Neuron (in vitro differentiated cells): ENCODE measurements around the gene RSAD1.

Source experiments
- H2AFZ ChIP-seq: one replicate; pipeline ENCODE4 v1.6.1; 2013; ENCODE audit warnings: low read depth, mild to moderate bottlenecking, inconsistent platforms, low read length, moderate library complexity
- H3K27me3 ChIP-seq: one replicate; pipeline ENCODE4 v1.6.1; 2013; ENCODE audit warnings: low read length; ENCODE audit not compliant: insufficient read depth
- H3K36me3 ChIP-seq: one replicate; pipeline ENCODE4 v1.6.1; 2013; ENCODE audit warnings: low read length; ENCODE audit not compliant: insufficient read depth
- H3K4me1 ChIP-seq: one replicate; pipeline ENCODE4 v1.6.1; 2013; ENCODE audit warnings: low read length; ENCODE audit not compliant: insufficient read depth
- H3K4me3 ChIP-seq: 2 replicates; pipeline ENCODE4 v1.5.1; 2013; ENCODE audit warnings: mild to moderate bottlenecking, low read length, moderate library complexity
- H3K9me3 ChIP-seq: one replicate; pipeline ENCODE4 v1.6.1; 2013; ENCODE audit warnings: low read length

Gene RSAD1

DNA sequence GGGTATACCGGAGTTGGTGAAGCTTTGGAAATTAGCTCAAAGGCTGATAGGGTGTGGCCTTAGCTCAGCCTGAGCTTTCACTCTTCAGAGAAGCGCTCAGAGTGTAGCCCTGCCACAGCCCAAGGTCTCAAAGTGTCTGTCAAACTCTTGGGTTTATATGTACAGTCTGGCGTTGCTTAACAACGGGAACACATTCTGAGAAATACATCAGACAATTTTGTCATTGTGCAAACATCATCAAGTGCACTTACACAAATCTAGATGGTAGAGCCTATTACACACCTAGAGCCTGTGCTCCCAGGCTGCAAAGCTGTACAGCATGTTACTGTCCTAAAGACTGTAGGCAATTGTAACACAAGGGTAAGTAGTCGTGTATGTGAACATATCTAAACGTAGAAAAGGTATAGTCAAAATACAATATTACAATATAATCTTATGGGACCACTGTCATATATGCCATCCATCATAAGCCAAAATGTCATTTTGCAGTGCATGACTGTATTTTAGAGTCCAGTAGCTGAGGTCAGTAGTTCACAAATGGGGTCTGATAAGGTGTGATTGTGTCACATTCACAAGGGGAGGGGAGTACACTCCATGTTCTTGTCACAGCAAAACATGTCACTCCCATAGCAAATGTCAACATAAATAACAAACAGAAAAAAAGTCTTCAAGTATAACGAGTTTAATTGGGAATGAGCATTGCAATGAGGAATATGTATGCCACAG lies 30.6 kb upstream of the RSAD1 start:
- Histone ChIP-seq H3K36me3 (no peaks in the 10 kb centered on the region), H3K9me3 (no peaks in the 10 kb centered on the region), H3K27me3 (no peaks in the 10 kb centered on the region), H3K4me3 (no peak overlapping the region), H2AFZ (no peak overlapping the region), H3K4me1 (no peaks in the 10 kb centered on the region)

DNA sequence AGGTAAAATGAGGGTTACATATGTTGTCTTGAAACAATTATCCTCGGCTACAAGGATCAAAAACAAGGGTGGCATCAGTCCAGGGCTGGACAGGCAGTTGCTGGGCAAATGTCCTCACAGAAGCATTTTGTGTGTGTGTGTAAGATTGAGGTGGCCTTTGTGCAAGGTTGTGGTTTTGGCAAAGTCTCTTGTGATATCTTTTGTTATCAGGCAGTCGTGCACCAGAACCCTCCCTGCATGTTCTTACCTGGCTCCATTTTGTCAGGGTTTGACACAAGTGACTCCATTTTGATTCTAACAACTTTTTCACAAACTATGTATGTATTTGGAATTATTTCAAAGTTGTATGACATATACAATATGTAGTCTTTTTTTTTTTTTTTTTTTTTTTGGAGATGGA lies 30.0 kb upstream of the RSAD1 start:
- Histone ChIP-seq H3K4me1 (no peaks in the 10 kb centered on the region), H3K4me3 (no peak overlapping the region), H3K27me3 (no peaks in the 10 kb centered on the region), H3K9me3 (no peaks in the 10 kb centered on the region), H3K36me3 (no peaks in the 10 kb centered on the region), H2AFZ (no peak overlapping the region)

DNA sequence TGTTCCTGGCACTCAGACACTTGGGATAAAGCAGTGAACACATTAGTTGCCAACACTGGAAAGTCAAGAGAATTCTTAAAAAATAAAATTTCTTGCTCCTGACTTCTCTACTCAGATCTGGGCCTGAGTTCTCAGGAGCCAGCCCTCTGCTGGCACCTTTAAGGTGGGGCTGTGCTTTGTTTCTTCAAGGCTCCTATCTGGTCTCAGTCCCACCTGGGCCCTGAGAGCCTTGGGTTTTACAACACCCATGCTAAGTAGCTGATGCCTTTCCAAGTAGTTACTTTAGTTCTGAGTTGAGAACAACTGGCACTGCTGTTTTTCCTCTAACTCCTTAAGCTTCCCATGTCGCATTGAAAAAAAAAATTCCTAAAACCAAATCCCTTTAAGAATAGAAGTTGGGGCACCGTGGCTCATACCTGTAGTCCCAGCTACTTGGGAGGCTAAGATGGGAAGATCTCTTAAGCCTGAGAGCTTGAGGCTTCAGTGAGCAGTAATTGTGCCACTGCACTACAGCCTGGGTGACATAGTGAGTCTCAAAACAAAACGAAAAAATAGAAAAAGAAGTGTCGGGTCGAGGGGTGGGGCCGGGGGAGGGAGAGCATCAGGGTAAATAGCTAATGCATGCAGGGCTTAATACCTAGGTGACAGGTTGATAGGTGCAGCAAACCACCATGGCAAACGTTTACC lies 26.6 kb upstream of the RSAD1 start:
- H3K27me3 ChIP-seq: no peaks in the 10 kb centered on the region
- no peak overlapping the region for H3K4me3 ChIP-seq
- no peaks in the 10 kb centered on the region for H3K9me3 ChIP-seq
- no peaks in the 10 kb centered on the region for H3K4me1 ChIP-seq
- H3K36me3 ChIP-seq: no peaks in the 10 kb centered on the region
- no peak overlapping the region for H2AFZ ChIP-seq

DNA sequence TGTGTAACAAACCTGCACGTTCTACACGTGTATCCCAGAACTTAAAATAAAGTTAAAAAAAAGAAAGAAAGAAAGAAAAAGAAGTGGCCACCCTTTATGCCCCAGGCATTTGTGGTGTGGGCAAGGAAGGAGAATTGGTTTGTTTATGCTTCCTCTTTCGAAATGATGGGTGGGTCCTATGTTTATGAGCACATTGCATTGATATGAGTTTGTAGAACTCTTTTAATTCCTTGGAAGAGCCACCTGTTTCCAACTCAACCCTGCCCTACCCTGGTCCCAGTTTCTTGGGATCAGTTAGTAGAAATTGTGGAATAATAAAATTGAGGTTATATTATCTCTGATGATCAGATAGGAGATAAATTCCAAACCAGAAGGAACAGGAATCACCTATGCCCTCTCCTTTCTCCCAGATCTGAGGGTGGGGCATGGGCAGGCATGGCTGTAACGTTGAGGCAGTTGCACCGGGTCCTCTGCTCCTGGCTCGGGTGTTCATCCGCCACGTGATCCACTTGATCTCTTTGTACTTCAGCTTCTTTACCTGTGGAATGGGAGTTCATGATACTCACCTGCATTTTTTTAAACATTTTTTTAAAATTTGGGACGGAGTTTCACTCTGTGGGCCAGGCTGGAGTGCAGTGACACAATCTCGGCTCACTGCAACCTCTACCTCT lies 25.9 kb upstream of the RSAD1 start:
- Histone ChIP-seq H3K9me3 (no peaks in the 10 kb centered on the region), H3K36me3 (no peaks in the 10 kb centered on the region), H3K4me1 (no peaks in the 10 kb centered on the region), H3K27me3 (no peaks in the 10 kb centered on the region), H2AFZ (no peak overlapping the region), H3K4me3 (no peak overlapping the region)

DNA sequence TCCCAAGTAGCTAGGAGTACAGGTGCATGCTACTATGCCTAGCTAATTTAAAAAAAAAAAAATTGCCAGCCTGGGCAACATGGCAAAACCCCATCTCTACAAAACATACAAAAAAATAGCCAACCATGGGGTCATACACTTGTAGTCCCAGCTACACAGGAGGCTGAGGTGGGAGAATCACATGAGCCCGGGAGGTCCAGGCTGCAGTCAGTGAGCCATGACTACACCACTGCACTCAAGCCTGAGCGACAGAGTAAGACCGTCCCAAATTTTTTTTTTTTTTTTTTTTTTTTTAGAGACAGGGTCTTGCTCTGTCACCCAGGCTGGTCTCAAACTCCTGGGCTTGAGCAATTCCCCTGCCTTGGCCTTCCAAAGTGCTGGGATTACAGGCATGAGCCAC lies 24.8 kb upstream of the RSAD1 start:
- H3K36me3 ChIP-seq: no peaks in the 10 kb centered on the region
- no peaks in the 10 kb centered on the region for H3K27me3 ChIP-seq
- no peaks in the 10 kb centered on the region for H3K4me1 ChIP-seq
- H2AFZ ChIP-seq: no peak overlapping the region
- no peaks in the 10 kb centered on the region for H3K9me3 ChIP-seq
- H3K4me3 ChIP-seq: no peak overlapping the region

DNA sequence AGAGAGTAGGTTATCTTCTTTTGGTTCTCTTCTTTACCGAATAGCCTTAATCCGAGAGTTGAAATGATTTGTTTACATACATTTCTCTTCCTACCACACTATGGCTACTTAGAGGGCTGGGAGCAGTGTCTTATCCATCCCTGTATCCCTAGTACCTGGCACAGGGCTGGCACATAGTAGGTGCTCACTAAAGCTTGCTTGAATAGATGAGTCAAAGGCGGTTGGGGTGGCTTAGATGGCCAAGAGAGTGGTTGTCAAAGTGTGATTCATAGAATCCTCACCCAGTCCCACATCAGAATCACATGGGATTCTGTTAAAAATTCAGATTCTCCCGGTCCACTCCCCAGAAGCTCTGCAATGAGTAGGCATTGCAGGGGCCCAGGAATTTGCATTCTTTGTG lies 21.0 kb upstream of the RSAD1 start:
- Histone ChIP-seq H2AFZ (no peak overlapping the region), H3K36me3 (no peaks in the 10 kb centered on the region), H3K4me1 (no peaks in the 10 kb centered on the region), H3K27me3 (peaks cover 2% of the 10 kb centered on the region), H3K9me3 (no peaks in the 10 kb centered on the region), H3K4me3 (no peak overlapping the region)

DNA sequence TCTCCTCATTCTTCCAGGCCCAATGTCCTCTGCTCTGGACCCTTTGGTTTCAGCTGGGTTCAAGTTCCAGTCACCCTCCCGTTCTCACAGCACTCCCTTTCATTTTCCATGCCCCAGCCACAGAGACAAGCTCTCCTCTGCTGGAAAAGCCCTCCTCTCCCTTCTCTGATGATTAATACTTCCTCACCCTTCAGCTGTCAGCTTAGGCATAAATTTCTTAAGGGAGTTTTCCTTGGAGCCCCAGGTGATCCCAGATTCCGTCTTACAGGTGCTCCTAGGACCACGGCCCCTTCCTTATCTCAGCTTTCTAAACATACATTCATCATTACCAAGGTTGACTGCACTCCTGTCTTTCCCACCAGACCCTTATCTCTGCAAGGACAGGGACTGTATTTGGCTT lies 20.4 kb upstream of the RSAD1 start:
- H3K4me3 ChIP-seq: no peak overlapping the region
- H3K36me3 ChIP-seq: no peaks in the 10 kb centered on the region
- peaks cover 2% of the 10 kb centered on the region for H3K27me3 ChIP-seq
- H3K9me3 ChIP-seq: no peaks in the 10 kb centered on the region
- H2AFZ ChIP-seq: no peak overlapping the region
- no peaks in the 10 kb centered on the region for H3K4me1 ChIP-seq

DNA sequence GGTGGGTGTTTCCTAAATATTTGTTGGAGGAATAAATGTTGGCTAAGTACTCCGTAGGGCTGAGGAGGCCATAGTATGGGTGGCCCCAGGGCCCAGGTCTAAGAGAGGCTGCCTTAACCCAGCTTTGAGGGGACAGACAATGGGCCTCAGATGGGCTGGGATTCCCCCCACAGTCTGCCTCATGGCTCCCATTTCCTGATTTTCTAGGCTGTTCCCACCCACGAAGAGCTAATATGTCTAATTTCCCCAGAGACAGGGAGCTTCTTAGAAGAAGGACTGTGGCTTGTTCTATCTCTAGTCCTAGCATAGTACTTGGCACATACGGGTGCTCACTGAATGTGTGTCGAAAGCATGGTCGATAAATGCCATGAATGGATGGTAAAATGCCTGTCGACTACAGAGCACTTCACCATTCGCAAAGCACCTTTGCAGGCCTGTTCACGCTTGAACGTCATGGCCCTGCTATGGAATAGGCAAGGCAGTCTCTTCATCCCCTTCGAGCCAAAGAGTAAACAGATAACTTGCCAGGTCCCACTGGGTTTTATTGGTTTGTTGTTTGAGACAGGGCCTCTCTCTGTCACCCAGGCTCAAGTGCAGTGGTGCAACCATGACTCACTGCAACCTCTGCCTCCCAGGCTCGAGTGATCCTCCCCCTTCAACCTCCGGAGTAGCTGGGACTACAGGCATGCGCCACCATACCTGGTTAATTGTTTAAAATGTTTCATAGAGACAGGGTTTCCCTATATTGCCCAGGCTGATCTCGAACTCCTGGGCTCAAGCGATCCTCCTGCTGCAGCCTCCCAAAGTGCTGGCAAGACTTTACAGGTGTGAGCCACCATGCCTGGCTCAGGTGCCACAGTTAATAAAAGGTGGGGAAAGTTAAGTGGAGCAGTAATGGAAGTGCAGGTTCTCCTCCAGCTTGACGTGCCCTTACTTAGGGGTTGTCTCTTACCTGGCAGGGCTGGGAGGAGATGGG lies 19.7 kb upstream of the RSAD1 start:
- Histone ChIP-seq H3K4me3 (no peak overlapping the region), H3K27me3 (peaks cover 2% of the 10 kb centered on the region), H3K36me3 (no peaks in the 10 kb centered on the region), H2AFZ (no peak overlapping the region), H3K9me3 (no peaks in the 10 kb centered on the region), H3K4me1 (no peaks in the 10 kb centered on the region)

DNA sequence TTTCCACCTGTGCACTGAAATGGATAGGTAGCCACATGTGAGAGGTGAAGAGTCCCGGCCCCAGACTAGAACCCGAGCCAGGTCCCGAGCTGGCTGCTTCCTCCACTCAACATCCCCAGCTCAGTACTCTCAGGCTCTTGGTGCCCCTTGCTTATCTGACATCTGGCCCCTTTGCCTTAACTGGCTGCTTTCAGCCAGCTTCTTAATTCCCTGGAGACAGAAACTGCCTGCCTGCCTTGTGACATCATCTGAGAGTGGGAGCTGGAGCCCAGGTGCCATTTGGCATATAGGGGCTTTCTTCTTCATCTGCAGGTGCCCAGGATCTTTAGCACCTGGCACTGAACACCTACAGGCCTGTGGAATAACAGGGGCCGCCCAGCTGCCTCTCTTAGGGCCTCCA lies 18.9 kb upstream of the RSAD1 start:
- H3K4me1 ChIP-seq: no peaks in the 10 kb centered on the region
- no peaks in the 10 kb centered on the region for H3K9me3 ChIP-seq
- no peak overlapping the region for H2AFZ ChIP-seq
- H3K4me3 ChIP-seq: no peak overlapping the region
- H3K36me3 ChIP-seq: no peaks in the 10 kb centered on the region
- peaks cover 2% of the 10 kb centered on the region for H3K27me3 ChIP-seq

DNA sequence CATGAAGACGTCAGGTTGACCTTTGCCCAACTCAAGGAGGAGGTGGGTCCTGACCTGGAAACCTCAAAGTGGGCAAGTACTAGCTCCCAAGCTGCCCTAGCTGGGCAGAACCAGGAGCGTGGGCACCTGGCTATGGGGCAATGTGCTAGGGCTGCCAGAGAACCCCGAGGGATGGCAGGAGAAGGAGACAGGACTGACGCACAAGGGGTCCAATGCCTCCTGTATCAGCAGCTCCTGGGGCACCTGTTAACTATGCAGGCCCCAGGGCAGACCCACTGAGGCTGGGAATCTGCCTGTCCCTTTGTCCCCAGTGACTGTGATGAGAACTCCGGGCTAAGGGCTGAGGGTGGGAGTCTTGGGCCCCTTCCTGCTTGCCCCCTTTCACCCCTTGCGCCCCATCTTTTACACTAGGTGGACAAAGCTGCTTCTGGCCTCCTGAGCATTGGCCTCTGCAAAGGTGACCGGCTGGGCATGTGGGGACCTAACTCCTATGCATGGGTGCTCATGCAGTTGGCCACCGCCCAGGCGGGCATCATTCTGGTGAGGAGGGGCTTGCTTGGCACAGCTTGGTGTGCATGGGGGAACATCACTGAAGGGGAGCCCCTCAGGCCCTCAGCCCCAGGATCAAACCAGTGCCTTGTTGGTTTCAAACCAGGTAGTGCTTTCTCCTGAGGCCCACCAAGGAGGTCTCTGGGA lies 17.7 kb upstream of the RSAD1 start:
- H3K4me1 ChIP-seq: no peaks in the 10 kb centered on the region
- H2AFZ ChIP-seq: no peak overlapping the region
- H3K4me3 ChIP-seq: no peak overlapping the region
- peaks cover 2% of the 10 kb centered on the region for H3K27me3 ChIP-seq
- H3K9me3 ChIP-seq: no peaks in the 10 kb centered on the region
- H3K36me3 ChIP-seq: no peaks in the 10 kb centered on the region

DNA sequence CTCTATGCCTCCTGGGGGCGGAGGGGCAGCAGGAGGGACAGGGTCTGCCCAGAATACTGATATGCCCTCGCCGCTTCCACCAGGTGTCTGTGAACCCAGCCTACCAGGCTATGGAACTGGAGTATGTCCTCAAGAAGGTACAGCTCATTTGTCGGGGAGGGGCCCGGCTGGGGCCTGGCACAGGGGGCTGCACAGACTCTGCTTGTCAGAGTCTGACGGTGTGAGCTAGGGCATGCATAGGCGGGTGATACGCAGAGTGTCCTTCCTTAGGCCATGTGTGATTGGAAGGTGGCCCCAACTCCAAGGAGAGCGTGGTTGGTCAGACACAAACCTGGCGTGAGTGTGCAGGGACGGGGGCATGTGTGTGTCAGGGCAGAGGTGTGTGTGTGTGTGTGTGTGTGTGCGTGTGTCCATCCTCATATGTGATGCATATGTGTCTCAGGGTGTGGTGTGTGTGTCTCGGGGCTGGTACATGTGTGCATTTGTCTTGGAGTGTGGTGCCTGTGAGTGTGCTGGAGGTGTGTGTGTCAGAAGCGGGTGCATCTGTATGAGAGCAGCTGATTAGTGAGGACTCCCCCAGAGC lies 17.0 kb upstream of the RSAD1 start:
- Histone ChIP-seq H3K9me3 (no peaks in the 10 kb centered on the region), H2AFZ (no peak overlapping the region), H3K4me1 (no peaks in the 10 kb centered on the region), H3K4me3 (no peak overlapping the region), H3K27me3 (peaks cover 5% of the 10 kb centered on the region), H3K36me3 (no peaks in the 10 kb centered on the region)

DNA sequence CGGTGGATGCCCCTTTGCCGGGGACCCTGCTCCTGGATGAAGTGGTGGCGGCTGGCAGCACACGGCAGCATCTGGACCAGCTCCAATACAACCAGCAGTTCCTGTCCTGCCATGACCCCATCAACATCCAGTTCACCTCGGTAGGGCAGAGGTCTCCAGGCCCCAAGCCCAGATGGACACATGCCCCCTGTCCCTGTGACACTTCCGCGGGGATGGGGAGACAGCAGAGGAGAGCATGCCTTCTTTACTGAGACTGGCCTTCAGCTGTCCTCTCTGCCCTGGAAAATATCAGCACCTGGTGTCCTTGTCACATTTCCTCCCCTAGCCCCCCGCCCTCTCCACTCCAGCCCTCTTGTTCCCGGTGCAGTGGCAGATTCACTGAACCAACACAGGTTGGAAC lies 16.2 kb upstream of the RSAD1 start:
- H3K4me1 ChIP-seq: no peaks in the 10 kb centered on the region
- no peaks in the 10 kb centered on the region for H3K9me3 ChIP-seq
- H2AFZ ChIP-seq: no peak overlapping the region
- H3K27me3 ChIP-seq: peaks cover 11% of the 10 kb centered on the region
- H3K4me3 ChIP-seq: no peak overlapping the region
- no peaks in the 10 kb centered on the region for H3K36me3 ChIP-seq
